ENCODE measurements around the gene TOM1.

Gene TOM1

GRCh38 chr22:35345808-35346505, 46.3 kb downstream of the TOM1 start:
- no peak overlapping the region for H3K4me3 ChIP-seq (ENCODE audit: low read depth, low read length)
- no peak for TF ChIP-seq CTCF (IDR thresholded peaks at IDR 0.05; ENCODE audit: borderline replicate concordance, insufficient read depth, low read depth, low read length)

- no peak overlapping the region for H3K4me3 ChIP-seq (ENCODE audit: low read depth, low read length)
- no peak for TF ChIP-seq CTCF (IDR thresholded peaks at IDR 0.05; ENCODE audit: borderline replicate concordance, insufficient read depth, low read depth, low read length)
Measured at GRCh38 chr22:35346596-35347220, 47.0 kb downstream of the TOM1 start.

- TF ChIP-seq CTCF (IDR thresholded peaks at IDR 0.05; ENCODE audit: borderline replicate concordance, insufficient read depth, low read depth, low read length): no peak
Measured at GRCh38 chr22:35347462-35347861, 47.8 kb downstream of the TOM1 start.

GRCh38 chr22:35348026-35348590, 48.4 kb downstream of the TOM1 start:
- no peak for TF ChIP-seq CTCF (IDR thresholded peaks at IDR 0.05; ENCODE audit: borderline replicate concordance, insufficient read depth, low read depth, low read length)
- H3K4me3 ChIP-seq (ENCODE audit: low read depth, low read length): no peak overlapping the region

More at GRCh38 chr22:35347462-35347861, 47.8 kb downstream of the TOM1 start:
- H3K4me3 ChIP-seq (ENCODE audit: low read depth, low read length): no peak overlapping the region

- H3K4me3 ChIP-seq (ENCODE audit: low read depth, low read length): no peak overlapping the region
- no peak for TF ChIP-seq CTCF (IDR thresholded peaks at IDR 0.05; ENCODE audit: borderline replicate concordance, insufficient read depth, low read depth, low read length)
Measured at GRCh38 chr22:35348703-35349102, 49.0 kb downstream of the TOM1 start.

- TF ChIP-seq CTCF (IDR thresholded peaks at IDR 0.05; ENCODE audit: borderline replicate concordance, insufficient read depth, low read depth, low read length): no peak
- H3K4me3 ChIP-seq (ENCODE audit: low read depth, low read length): no peak overlapping the region
Measured at GRCh38 chr22:35349368-35349703, 49.6 kb downstream of the TOM1 start.
